Mucosa of descending colon (tissue), 3 donors: ENCODE data around the gene MYO5B. TPM values are rescaled to one million over a fixed set of nuclear protein-coding genes. Genes with fewer than 3 reads are reported as not detected.
"Not testable (repeated sequence)": the region's sequence is repeated elsewhere in the genome, so short reads cannot be mapped to it uniquely, and the experiment has no call there.

Experiments used
- ATAC-seq: fragments of 200-7000 bp; cut with Tn5 transposase; one replicate; pipeline ENCODE4 v1.9.1; 2020; ENCODE audit warnings: mild to moderate bottlenecking, moderate library complexity
- DNase-seq, 3 donors: peaks; one replicate each; pipeline ENCODE4 v3.0.0-alpha.2; 2020
- H3K36me3 ChIP-seq: fragments of 200-600 bp; one replicate; pipeline ENCODE4 v1.8.0; 2021; ENCODE audit warnings: low read depth, mild to moderate bottlenecking
- H3K4me1 ChIP-seq: fragments of 200-600 bp; one replicate; pipeline ENCODE4 v1.8.0; 2021; ENCODE audit warnings: low read depth, mild to moderate bottlenecking
- H3K4me3 ChIP-seq: fragments of 200-600 bp; one replicate; pipeline ENCODE4 v1.8.0; 2021; ENCODE audit warnings: mild to moderate bottlenecking
- H3K9me3 ChIP-seq: fragments of 200-600 bp; one replicate; pipeline ENCODE4 v1.8.0; 2021; ENCODE audit warnings: mild to moderate bottlenecking
- CTCF ChIP-seq: fragments of 200-600 bp; IDR thresholded peaks from one replicate; pipeline ENCODE4 v1.8.0; 2022; ENCODE audit warnings: antibody characterized with exemption, mild to moderate bottlenecking
- intact Hi-C, 2 donors: fragments of 100-400 bp; cut with DNase I in 1 of 2; cut with micrococcal nuclease in 1 of 2; formaldehyde crosslinking; loops; one replicate each; pipeline versions ENCODE4 v1.11.0 to v1.11.1; 2022; cut with DNase I, micrococcal nuclease
- total RNA-seq, 3 donors: library from RNA; stranded (reverse); fragmentation: NEBNext Ultra II Directional in 2 of 3; extraction: Animal tissue kit (Norgen Biotek cat#: 25700) in 2 of 3; gene quantifications; one replicate each; pipeline versions ENCODE4 v1.2.1 to v1.2.4, GENCODE V29; 2021 to 2023
- donor health status: DM: no; HTN: no; CAD: no; lungs with moderate emphysema.
- donor health status: DM: no; HTN: no; CAD: no.
- donor health status: DM: no; HTN: yes; CAD: no.

MYO5B gene
- total RNA-seq, 3 donors from 2014 or later = 52.7 to 179 (median 120) TPM

GRCh38 chr18:50099725-50100407 is 95.1 kb downstream of the MYO5B start:
- intact Hi-C loops = no loop called here
- H3K4me3 ChIP-seq = no peak overlapping the region
- DNase-seq = no peak
- no peaks in the 10 kb centered on the region for H3K36me3 ChIP-seq
- H3K9me3 ChIP-seq = no peaks in the 10 kb centered on the region
- peaks cover 31% of the 10 kb centered on the region for H3K4me1 ChIP-seq
- peak; percentile 72 for ATAC-seq
- TF ChIP-seq CTCF = no peak

GRCh38 chr18:50097702-50098101 is 97.2 kb downstream of the MYO5B start:
- DNase-seq (peak; percentile 63 to 68 (median 67)), ATAC-seq (peak; percentile 90)
- Histone ChIP-seq H3K4me1 (peaks cover 31% of the 10 kb centered on the region), H3K36me3 (no peaks in the 10 kb centered on the region), H3K9me3 (no peaks in the 10 kb centered on the region), H3K4me3 (no peak overlapping the region)
- TF ChIP-seq CTCF = no peak
- intact Hi-C loops = no loop called here

- Histone ChIP-seq H3K4me3 (no peak overlapping the region), H3K36me3 (no peaks in the 10 kb centered on the region), H3K9me3 (no peaks in the 10 kb centered on the region), H3K4me1 (peaks cover 35% of the 10 kb centered on the region)
- DNase-seq = no peak
- intact Hi-C loops = no loop called here
- no peak for ATAC-seq
- TF ChIP-seq CTCF = no peak
Observed at GRCh38 chr18:50096766-50097435, 98.0 kb downstream of the MYO5B start.

GRCh38 chr18:50094786-50095185 is 100.2 kb downstream of the MYO5B start:
- H3K4me1 ChIP-seq = peaks cover 34% of the 10 kb centered on the region
- H3K36me3 ChIP-seq, H3K4me3 ChIP-seq, ATAC-seq, H3K9me3 ChIP-seq, DNase-seq, intact Hi-C loops: not testable (repeated sequence)

- Histone ChIP-seq H3K36me3 (no peaks in the 10 kb centered on the region), H3K4me1 (peaks cover 32% of the 10 kb centered on the region), H3K9me3 (no peaks in the 10 kb centered on the region), H3K4me3 (no peak overlapping the region)
- ATAC-seq (no peak), DNase-seq (no peak)
- intact Hi-C loops = no loop called here
- no peak for TF ChIP-seq CTCF
Observed at GRCh38 chr18:50094221-50094773, 100.7 kb downstream of the MYO5B start.
